ENCODE results near the gene NTPCR. TPM values are rescaled to one million over a fixed set of nuclear protein-coding genes. Genes with fewer than 3 reads are reported as not detected.
"Not testable (repeated sequence)": the region's sequence is repeated elsewhere in the genome, so short reads cannot be mapped to it uniquely, and the experiment has no call there.

Gene NTPCR
- 10 to 100 TPM; 62.4 to 78.4 (median 76.7) TPM for polyA plus RNA-seq (ENCODE audit: insufficient read length in 3 of 3)

GRCh38 chr1:232950197-232951176 is at the start of gene NTPCR:
TSS of gene NTPCR (plus strand) at chr1:232950611. CDS start at chr1:232950711, 100 bp downstream.
- DNase-seq (ENCODE audit: low read depth in 3 of 3, low spot score in 2 of 3): peak; percentile 87 to 90 (median 88)

DNA sequence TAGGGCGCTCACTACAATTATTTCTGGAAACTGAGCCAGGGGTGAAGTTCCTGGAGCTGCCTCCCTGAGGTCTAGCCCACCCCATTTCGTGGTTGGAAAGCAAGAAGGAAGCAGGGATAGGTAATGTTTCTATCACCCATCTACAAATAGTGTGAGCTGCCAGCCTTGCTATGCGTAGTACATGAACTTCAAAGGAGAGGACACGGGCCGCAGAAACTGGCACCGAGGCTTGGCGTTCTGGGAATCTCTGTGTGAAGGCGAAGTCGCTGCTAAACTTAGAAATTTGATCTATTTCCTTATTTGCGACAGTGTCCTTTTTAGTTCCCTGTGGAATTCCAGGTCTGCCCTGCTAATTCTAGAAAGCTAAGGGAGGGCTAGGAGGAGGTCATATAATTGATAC is 49.6 kb upstream of the NTPCR start:
- no peak for DNase-seq (ENCODE audit: low read depth in 3 of 3, low spot score in 2 of 3)

- DNase-seq (ENCODE audit: low read depth in 3 of 3, low spot score in 2 of 3): no peak
Observed at GRCh38 chr1:232901255-232901654, 49.2 kb upstream of the NTPCR start.

DNA sequence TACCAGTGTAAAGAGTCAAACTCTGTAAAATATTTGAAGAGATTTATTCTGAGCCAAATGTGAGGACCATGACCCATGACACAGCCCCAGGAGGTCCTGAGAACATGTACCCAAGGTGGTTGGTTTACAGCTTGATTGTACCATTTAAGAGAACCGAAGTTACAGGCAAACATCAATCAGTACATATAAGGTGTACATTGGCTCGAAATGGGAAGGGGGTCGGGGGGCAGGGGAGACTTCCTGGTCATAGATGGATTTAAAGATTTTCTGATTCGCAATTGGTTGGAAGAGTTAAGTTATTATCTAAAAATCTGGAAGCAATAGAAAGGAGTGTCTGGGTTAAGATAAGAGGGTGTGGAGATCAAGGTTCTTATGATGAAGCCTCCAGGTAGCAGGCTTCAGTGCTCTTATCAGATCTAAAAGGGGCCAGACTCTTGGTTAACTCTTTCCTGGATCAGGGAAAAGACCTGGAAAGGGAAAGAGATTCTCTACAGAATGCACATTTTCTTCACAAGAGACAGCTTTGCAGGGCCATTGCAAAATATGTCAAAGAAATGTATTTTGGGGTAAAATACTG is 47.5 kb upstream of the NTPCR start:
- DNase-seq (ENCODE audit: low read depth in 3 of 3, low spot score in 2 of 3): no peak

DNA sequence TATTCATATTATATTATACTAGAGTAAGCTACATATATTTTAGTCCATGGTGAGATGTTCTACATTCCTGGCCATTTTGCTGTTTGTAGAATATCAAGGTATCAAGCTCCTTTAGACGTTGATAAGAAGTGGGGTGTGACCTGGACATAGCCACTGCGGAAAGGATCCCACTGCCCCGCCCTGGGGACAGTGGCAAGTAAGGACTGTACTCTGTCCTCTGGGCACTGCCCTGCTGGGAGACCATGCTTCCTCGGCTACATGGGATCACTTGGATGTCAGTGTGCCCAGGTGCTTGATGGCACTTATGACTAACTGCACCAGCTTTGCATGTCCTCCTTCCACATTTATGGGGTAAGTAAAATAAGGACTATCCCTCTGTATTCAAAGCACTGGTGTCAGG is 46.3 kb upstream of the NTPCR start:
- no peak for DNase-seq (ENCODE audit: low read depth in 3 of 3, low spot score in 2 of 3)

GRCh38 chr1:232904566-232904965 is 45.8 kb upstream of the NTPCR start:
- no peak for DNase-seq (ENCODE audit: low read depth in 3 of 3, low spot score in 2 of 3)

- DNase-seq (ENCODE audit: low read depth in 3 of 3, low spot score in 2 of 3): no peak
Observed at GRCh38 chr1:232905331-232906034, 44.9 kb upstream of the NTPCR start.

DNA sequence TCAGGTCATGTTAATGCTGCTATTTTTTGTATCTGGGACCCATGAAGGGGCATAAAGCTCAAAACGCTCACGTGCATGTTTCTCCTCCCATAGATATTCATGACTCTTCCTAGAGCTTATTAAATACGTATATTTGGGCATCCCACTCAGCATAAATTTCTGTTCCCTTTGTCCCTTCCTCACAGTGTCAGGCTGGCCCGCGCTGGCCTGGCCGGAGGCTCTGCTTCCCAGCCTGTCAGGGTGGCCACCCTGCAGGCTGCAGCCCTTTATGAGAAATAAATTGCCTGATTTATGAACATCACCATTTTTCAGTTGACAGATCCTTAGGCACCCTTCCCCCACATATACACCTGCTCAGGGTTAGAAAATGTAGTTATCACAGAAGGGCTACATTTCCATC is 44.0 kb upstream of the NTPCR start:
- DNase-seq (ENCODE audit: low read depth in 3 of 3, low spot score in 2 of 3): no peak

DNA sequence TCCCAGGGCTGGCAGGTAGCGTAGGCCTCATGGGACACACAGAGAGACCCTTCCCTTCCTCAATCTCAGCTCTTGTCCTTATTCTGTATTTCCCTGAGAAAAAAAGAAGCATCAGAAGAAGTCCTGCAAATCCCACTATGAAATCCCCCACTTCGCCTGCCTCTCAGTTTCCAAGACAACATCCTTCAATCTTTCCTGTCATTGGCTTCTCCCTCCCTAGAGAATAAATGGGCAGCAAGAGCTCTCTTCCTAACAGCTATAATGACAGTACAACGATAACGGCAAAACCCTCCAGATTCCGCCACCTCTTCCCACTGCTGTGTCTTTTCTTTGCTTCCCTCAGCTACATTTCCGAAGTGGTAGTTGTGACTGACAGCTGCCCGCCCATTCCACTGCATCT is 41.6 kb upstream of the NTPCR start:
- DNase-seq (ENCODE audit: low read depth in 3 of 3, low spot score in 2 of 3): no peak

DNA sequence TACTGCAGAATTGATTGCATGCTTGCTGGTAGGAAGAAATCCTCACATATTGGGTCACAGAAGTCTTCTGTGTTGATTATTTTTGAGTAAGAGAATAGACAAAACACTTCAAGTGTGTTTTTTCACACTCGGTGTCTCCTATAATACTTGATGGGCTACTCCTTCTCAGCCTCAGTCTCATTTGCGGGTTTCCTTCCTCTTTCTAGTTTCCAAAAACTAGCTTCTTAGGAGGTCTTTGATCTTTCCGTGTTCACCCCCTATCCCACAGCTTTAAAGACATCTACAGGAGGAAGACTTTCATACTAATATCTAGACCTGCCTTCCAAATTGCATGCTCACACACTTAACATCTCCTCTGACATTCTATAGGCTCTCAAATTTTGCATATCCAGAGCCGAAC is 40.7 kb upstream of the NTPCR start:
- no peak for DNase-seq (ENCODE audit: low read depth in 3 of 3, low spot score in 2 of 3)

DNA sequence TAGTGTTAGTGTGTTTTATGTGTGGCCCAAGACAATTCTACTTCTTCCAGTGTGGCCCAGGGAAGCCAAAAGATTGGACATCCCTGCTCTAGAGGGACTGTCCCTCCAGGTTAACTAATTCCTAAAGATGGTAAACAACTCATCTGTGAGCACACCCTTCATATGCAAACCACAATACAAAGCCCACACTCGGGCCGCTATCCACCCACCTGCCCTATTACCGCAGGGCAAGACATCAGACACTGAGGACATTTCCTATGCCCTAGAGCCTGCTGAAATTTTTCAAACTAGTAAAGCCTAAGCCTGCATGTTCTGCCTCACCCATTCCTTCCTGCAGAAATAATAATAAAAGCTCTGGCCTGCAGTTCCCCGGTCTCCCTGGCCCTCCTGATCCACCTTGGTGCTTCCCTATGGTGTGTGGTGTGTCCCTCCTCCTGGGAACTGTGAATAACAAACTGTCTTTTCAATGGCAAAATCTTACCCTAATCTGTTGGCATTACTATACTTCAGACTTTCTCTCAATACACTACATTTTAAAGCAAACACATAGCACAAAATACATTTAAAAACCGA is 39.3 kb upstream of the NTPCR start:
- no peak for DNase-seq (ENCODE audit: low read depth in 3 of 3, low spot score in 2 of 3)

GRCh38 chr1:232912845-232913580 is 37.4 kb upstream of the NTPCR start:
- no peak for DNase-seq (ENCODE audit: low read depth in 3 of 3, low spot score in 2 of 3)

DNA sequence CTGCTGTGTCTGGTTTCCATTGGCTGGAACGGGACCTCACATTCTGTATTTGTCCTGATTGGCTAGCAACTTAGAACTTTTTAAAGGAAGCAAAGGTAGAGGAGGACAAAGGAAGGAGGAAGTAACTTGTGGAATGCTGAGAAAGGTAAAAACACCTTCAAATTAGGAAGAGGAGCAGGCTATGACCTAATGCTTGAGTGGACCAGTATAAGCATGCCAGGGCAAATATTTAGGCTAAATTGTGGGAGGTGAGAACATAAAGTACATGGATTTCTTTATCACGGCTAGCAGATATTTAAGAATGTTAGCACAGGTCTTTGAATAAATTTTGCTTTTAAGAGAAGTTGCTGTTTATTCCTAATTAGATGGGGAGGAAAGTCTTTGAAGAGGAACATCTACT is 36.1 kb upstream of the NTPCR start:
- not testable (repeated sequence) for DNase-seq (ENCODE audit: low read depth in 3 of 3, low spot score in 2 of 3)

GRCh38 chr1:232915212-232915611 is 35.2 kb upstream of the NTPCR start:
- no peak for DNase-seq (ENCODE audit: low read depth in 3 of 3, low spot score in 2 of 3)

- no peak for DNase-seq (ENCODE audit: low read depth in 3 of 3, low spot score in 2 of 3)
Observed at GRCh38 chr1:232917053-232917452, 33.4 kb upstream of the NTPCR start.

DNA sequence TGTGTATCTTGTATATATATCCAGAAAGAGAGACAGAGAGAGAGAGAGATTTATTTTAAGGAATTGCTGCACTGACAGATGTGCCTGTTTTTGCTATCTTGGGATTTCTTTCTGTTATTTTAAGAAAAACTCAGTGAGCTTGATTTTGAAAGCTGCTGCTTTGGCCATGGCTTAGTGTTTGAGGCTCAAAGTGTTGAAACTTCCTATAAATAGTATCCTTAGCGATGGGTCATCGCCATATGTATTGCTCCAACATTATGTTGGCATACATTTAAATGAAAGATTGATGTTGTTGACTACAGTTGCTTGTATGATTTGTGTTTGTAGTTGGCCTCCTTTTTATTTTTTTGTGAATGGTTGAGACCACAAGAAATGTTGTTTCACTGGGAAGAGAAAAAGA is 29.0 kb upstream of the NTPCR start:
- DNase-seq (ENCODE audit: low read depth in 3 of 3, low spot score in 2 of 3): no peak

DNA sequence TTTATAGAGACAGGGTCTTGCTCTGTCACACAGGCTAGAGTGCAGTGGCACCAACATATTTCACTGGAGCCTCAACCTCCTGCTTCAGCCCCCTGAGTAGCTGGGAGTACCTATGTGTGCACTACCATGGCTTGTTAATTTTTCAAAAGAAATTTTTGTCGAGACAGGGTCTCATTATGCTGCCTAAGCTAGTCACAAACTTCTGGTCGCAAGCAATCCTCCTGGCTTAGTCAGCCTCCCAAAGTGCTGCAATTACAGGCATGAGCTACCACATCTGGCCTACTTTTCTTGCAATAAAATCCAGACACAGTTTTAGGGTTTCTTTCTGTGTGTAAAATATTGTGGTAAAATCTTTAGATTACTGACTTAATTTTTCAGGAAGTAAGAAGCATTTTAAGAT is 27.9 kb upstream of the NTPCR start:
- no peak for DNase-seq (ENCODE audit: low read depth in 3 of 3, low spot score in 2 of 3)

GRCh38 chr1:232923739-232924386 is 26.5 kb upstream of the NTPCR start:
- no peak for DNase-seq (ENCODE audit: low read depth in 3 of 3, low spot score in 2 of 3)

- no peak for DNase-seq (ENCODE audit: low read depth in 3 of 3, low spot score in 2 of 3)
Observed at GRCh38 chr1:232924874-232925273, 25.5 kb upstream of the NTPCR start.
